ENCODE data around the gene OLIG1. TPM values are rescaled to one million over a fixed set of nuclear protein-coding genes. Genes with fewer than 3 reads are reported as not detected.

The OLIG1 gene, protein sequence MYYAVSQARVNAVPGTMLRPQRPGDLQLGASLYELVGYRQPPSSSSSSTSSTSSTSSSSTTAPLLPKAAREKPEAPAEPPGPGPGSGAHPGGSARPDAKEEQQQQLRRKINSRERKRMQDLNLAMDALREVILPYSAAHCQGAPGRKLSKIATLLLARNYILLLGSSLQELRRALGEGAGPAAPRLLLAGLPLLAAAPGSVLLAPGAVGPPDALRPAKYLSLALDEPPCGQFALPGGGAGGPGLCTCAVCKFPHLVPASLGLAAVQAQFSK
- total RNA-seq (2022) (not detected in 2 replicates), Bru-seq, nascent RNA (not detected), BruChase-seq, experiment 1, labeled RNA remaining after a 6-hour chase (not detected), BruChase-seq, experiment 2, labeled RNA remaining after a 2-hour chase (not detected)
- long read RNA-seq, result 0 reads

DNA sequence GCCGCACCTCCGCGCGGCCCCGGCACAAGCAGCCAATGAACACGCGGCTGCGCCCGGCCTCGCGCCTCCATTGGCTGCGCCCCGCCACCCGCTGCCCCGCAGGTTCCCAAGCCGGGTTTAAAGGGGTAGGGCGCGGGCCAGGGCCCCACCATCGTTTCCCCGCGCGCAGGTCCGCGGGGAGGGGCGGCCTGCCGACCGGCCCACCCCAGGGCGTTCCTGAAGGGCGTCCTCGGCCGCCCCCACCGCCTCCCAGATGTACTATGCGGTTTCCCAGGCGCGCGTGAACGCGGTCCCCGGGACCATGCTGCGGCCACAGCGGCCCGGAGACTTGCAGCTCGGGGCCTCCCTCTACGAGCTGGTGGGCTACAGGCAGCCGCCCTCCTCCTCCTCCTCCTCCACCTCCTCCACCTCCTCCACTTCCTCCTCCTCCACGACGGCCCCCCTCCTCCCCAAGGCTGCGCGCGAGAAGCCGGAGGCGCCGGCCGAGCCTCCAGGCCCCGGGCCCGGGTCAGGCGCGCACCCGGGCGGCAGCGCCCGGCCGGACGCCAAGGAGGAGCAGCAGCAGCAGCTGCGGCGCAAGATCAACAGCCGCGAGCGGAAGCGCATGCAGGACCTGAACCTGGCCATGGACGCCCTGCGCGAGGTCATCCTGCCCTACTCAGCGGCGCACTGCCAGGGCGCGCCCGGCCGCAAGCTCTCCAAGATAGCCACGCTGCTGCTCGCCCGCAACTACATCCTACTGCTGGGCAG lies at the start of gene OLIG1:
TSS of gene OLIG1 (plus strand) at position 148 of the 750 bp plus-strand sequence. CDS start at position 254, 106 bp downstream.
- ChIA-PET POLR2A (no interaction called here), CTCF (no interaction called here)
- H3K27me3 Mint-ChIP-seq (ENCODE audit: insufficient read depth, unreplicated experiment), result peaks cover 88% of the 10 kb centered on the region
- no peak within 1 kb of the TSS for H3K27ac Mint-ChIP-seq (ENCODE audit: low read depth, unreplicated experiment)
- no TSS peak for BruUV-seq (replicated peaks)
- no peaks in the 10 kb centered on the region for H3K9me3 Mint-ChIP-seq (ENCODE audit: unreplicated experiment)
- intact Hi-C loops (cut with micrococcal nuclease), result no loop called here
- DNase-seq (ENCODE audit: unreplicated experiment), result no peak
- peak within 1 kb of the TSS; percentile 49 for H3K4me3 Mint-ChIP-seq (ENCODE audit: unreplicated experiment)
- no peaks in the 10 kb centered on the region for H3K4me1 Mint-ChIP-seq (ENCODE audit: insufficient read depth, unreplicated experiment)
- TF ChIP-seq, protein P1, sequence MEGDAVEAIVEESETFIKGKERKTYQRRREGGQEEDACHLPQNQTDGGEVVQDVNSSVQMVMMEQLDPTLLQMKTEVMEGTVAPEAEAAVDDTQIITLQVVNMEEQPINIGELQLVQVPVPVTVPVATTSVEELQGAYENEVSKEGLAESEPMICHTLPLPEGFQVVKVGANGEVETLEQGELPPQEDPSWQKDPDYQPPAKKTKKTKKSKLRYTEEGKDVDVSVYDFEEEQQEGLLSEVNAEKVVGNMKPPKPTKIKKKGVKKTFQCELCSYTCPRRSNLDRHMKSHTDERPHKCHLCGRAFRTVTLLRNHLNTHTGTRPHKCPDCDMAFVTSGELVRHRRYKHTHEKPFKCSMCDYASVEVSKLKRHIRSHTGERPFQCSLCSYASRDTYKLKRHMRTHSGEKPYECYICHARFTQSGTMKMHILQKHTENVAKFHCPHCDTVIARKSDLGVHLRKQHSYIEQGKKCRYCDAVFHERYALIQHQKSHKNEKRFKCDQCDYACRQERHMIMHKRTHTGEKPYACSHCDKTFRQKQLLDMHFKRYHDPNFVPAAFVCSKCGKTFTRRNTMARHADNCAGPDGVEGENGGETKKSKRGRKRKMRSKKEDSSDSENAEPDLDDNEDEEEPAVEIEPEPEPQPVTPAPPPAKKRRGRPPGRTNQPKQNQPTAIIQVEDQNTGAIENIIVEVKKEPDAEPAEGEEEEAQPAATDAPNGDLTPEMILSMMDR (IDR thresholded peaks at IDR 0.05; ENCODE audit: unreplicated experiment), result no peak
- no peaks in the 10 kb centered on the region for H3K36me3 Mint-ChIP-seq (ENCODE audit: insufficient read depth, unreplicated experiment)

- Mint-ChIP-seq H3K4me1 (ENCODE audit: insufficient read depth, unreplicated experiment) (peaks cover 15% of the 10 kb centered on the region), H3K36me3 (ENCODE audit: insufficient read depth, unreplicated experiment) (no peaks in the 10 kb centered on the region), H3K4me3 (ENCODE audit: unreplicated experiment) (no peak overlapping the region), H3K9me3 (ENCODE audit: unreplicated experiment) (no peaks in the 10 kb centered on the region), H3K27me3 (ENCODE audit: insufficient read depth, unreplicated experiment) (peaks cover 98% of the 10 kb centered on the region), H3K27ac (ENCODE audit: low read depth, unreplicated experiment) (no peak overlapping the region)
- TF ChIP-seq, protein P1 (IDR thresholded peaks at IDR 0.05; ENCODE audit: unreplicated experiment), result no peak
- no TSS peak for BruUV-seq (replicated peaks)
- intact Hi-C loops (cut with micrococcal nuclease), result no loop called here
- DNase-seq (ENCODE audit: unreplicated experiment), result no peak
- ChIA-PET CTCF (interaction anchor here (0.6 kb wide), 1 partner anchor 26 kb away, joined by 4 read pairs; no protein-coding TSS in a partner anchor), POLR2A (no interaction called here)
Observed at GRCh38 chr21:33020558-33021100, 49.3 kb upstream of the OLIG1 start.

- Mint-ChIP-seq H3K27me3 (ENCODE audit: insufficient read depth, unreplicated experiment) (peaks cover 98% of the 10 kb centered on the region), H3K4me3 (ENCODE audit: unreplicated experiment) (no peak overlapping the region), H3K9me3 (ENCODE audit: unreplicated experiment) (no peaks in the 10 kb centered on the region), H3K36me3 (ENCODE audit: insufficient read depth, unreplicated experiment) (no peaks in the 10 kb centered on the region), H3K4me1 (ENCODE audit: insufficient read depth, unreplicated experiment) (peaks cover 15% of the 10 kb centered on the region), H3K27ac (ENCODE audit: low read depth, unreplicated experiment) (no peak overlapping the region)
- DNase-seq (ENCODE audit: unreplicated experiment), result no peak
- ChIA-PET CTCF (interaction anchor here (0.6 to 2.4 kb wide), 2 partner anchors 27 kb away, joined by 4 to 10 read pairs; no protein-coding TSS in a partner anchor), POLR2A (no interaction called here)
- TF ChIP-seq, protein P1 (IDR thresholded peaks at IDR 0.05; ENCODE audit: unreplicated experiment), result no peak
- intact Hi-C loops (cut with micrococcal nuclease), result no loop called here
- no TSS peak for BruUV-seq (replicated peaks)
Observed at GRCh38 chr21:33021150-33021549, 48.8 kb upstream of the OLIG1 start.

DNA sequence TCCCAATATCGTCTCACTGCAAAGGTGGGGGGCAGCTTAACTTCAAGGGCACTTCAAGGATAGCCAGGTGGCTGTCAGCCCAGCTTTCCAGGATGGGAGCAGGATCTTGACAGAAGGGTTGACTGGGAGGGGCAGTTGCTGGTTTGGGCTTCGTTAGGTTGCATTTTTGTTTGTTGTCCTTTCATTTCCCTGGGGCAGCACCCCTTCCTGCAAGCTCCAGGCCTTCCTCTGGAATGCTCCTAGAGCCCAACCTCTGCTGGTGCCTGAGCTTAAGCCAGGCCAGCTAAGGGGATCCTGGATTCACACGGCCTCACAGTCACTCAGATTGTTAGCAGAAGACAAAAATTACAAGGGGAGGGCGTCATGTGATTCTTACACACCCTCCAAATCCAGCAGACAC lies 48.3 kb upstream of the OLIG1 start:
- no peak overlapping the region for H3K4me3 Mint-ChIP-seq (ENCODE audit: unreplicated experiment)
- no TSS peak for BruUV-seq (replicated peaks)
- intact Hi-C loops (cut with micrococcal nuclease), result no loop called here
- H3K4me1 Mint-ChIP-seq (ENCODE audit: insufficient read depth, unreplicated experiment), result peaks cover 15% of the 10 kb centered on the region
- POLR2A ChIA-PET, result no interaction called here
- H3K27me3 Mint-ChIP-seq (ENCODE audit: insufficient read depth, unreplicated experiment), result peaks cover 98% of the 10 kb centered on the region
- peaks cover 1% of the 10 kb centered on the region for H3K36me3 Mint-ChIP-seq (ENCODE audit: insufficient read depth, unreplicated experiment)
- DNase-seq (ENCODE audit: unreplicated experiment), result no peak
- no peak overlapping the region for H3K27ac Mint-ChIP-seq (ENCODE audit: low read depth, unreplicated experiment)
- H3K9me3 Mint-ChIP-seq (ENCODE audit: unreplicated experiment), result no peaks in the 10 kb centered on the region
- TF ChIP-seq, protein P1 (IDR thresholded peaks at IDR 0.05; ENCODE audit: unreplicated experiment), result no peak
- CTCF ChIA-PET, result interaction anchor here (2.4 kb wide), 1 partner anchor 27 kb away, joined by 10 read pairs; no protein-coding TSS in a partner anchor

Data from MCF 10A (cell line).